SK-MEL-5 (cell line): Measurements from ENCODE around the gene SUMO2. TPM values are rescaled to one million over a fixed set of nuclear protein-coding genes. Genes with fewer than 3 reads are reported as not detected.
A peak's percentile ranks its signal among the peaks of the same experiment; 100 is the strongest.
"Not testable (repeated sequence)": the region's sequence is repeated elsewhere in the genome, so short reads cannot be mapped to it uniquely, and the experiment has no call there.

ENCODE experiments used
- DNase-seq: peaks from one replicate; pipeline ENCODE4 v3.0.0-alpha.2; 2016; ENCODE audit warnings: low read depth, low spot score
- in situ Hi-C: cut with HindIII; loops from 2 replicates; pipeline ENCODE4 v1.10.0; 2016; ENCODE audit warnings: low sequenced_read_pairs, high pct_unique_total_duplicates, low pct_unique_long_range_greater_than_20kb
- polyA plus RNA-seq, 2 experiments: library from polyadenylated mRNA; depleted of rRNA; stranded (reverse); fragments of >200 nt; gene quantifications; 2 replicates each; pipeline ENCODE4 v1.2.3, GENCODE V29; 2015
- total RNA-seq: library from RNA; depleted of rRNA; stranded (reverse); fragments of >200 nt; shearing (Covaris generic); gene quantifications from 2 replicates; pipeline ENCODE4 v1.2.3, GENCODE V29; 2014; rRNA removed

SUMO2 gene
- 206 and 213 TPM in 2 replicates for total RNA-seq
- 106 and 120 TPM in 2 replicates for polyA plus RNA-seq (2015; cell fraction: cytosol; rRNA removed)
- polyA plus RNA-seq (2015; cell fraction: nucleus; rRNA removed) = 25.5 and 27.0 TPM in 2 replicates

GRCh38 chr17:75182569-75183436 is at the start of gene SUMO2:
SUMO2 (minus strand) TSS chr17:75182959; CDS start chr17:75182834, 125 bp downstream.
- DNase-seq = peak; percentile 96
- in situ Hi-C loops = no loop called here

GRCh38 chr17:75231741-75232464 is 49.1 kb upstream of the SUMO2 start:
- in situ Hi-C loops = no loop called here
- DNase-seq = no peak

- DNase-seq = no peak
- in situ Hi-C loops = no loop called here
These were observed 48.3 kb upstream of the SUMO2 start for GRCh38 chr17:75231071-75231470.

GRCh38 chr17:75228847-75229246 is 46.1 kb upstream of the SUMO2 start:
- DNase-seq = no peak
- in situ Hi-C loops = no loop called here

GRCh38 chr17:75228305-75228704 is 45.5 kb upstream of the SUMO2 start:
- in situ Hi-C loops = no loop called here
- DNase-seq = peak; percentile 50

- in situ Hi-C loops = no loop called here
- DNase-seq = no peak
These were observed 45.0 kb upstream of the SUMO2 start for GRCh38 chr17:75227729-75228128.

- in situ Hi-C loops = no loop called here
These were observed 42.3 kb upstream of the SUMO2 start for GRCh38 chr17:75225016-75225415.

GRCh38 chr17:75219815-75220214 is 37.1 kb upstream of the SUMO2 start:
- in situ Hi-C loops = no loop called here
- no peak for DNase-seq

More at GRCh38 chr17:75225016-75225415, 42.3 kb upstream of the SUMO2 start:
- DNase-seq = no peak

- DNase-seq = no peak
- in situ Hi-C loops = no loop called here
These were observed 35.4 kb upstream of the SUMO2 start for GRCh38 chr17:75218131-75218530.

- no peak for DNase-seq
- in situ Hi-C loops = no loop called here
These were observed 26.3 kb upstream of the SUMO2 start for GRCh38 chr17:75209061-75209460.

GRCh38 chr17:75208161-75208560 is 25.4 kb upstream of the SUMO2 start:
- in situ Hi-C loops = no loop called here
- no peak for DNase-seq

GRCh38 chr17:75207760-75208159 is 25.0 kb upstream of the SUMO2 start:
- no peak for DNase-seq
- in situ Hi-C loops = no loop called here

- in situ Hi-C loops = not testable (repeated sequence)
These were observed 24.3 kb upstream of the SUMO2 start for GRCh38 chr17:75207050-75207407.

GRCh38 chr17:75205793-75206163 is 23.0 kb upstream of the SUMO2 start:
- no peak for DNase-seq
- in situ Hi-C loops = no loop called here

More at GRCh38 chr17:75207050-75207407, 24.3 kb upstream of the SUMO2 start:
- not testable (repeated sequence) for DNase-seq

- peak; percentile 98 for DNase-seq
- in situ Hi-C loops = no loop called here
These were observed 22.5 kb upstream of the SUMO2 start, which contains the start of gene NUP85 for GRCh38 chr17:75205037-75205792. NUP85 (plus strand) TSS chr17:75205679; CDS start chr17:75205762, 83 bp downstream.

- in situ Hi-C loops = no loop called here
- no peak for DNase-seq
These were observed 17.3 kb upstream of the SUMO2 start for GRCh38 chr17:75199886-75200618.

GRCh38 chr17:75194879-75195278 is 12.1 kb upstream of the SUMO2 start:
- in situ Hi-C loops = no loop called here

More at GRCh38 chr17:75194879-75195278, 12.1 kb upstream of the SUMO2 start:
- DNase-seq = no peak
